ENCODE measurements around the gene MTFP1.

The MTFP1 gene

DNA sequence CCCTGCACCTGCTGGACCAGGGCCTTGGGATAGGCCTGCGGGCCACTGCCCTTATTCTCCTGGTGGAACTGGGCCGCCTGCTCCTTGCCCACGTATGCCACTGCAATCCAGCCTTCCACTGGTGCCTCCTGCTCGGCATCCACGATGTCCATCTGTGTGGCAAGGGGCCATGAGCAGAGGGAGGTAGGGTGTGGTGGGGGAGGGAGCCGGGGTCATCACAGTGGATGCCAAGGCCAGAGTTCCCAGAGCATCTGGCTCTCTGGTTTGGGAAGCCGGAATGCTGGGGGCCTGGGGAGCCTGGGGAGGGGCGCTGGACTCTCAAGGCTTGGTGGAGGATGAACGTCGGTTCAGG, 39.0 kb upstream of the MTFP1 start:
- peak overlapping the region; percentile 78 for H3K4me2 ChIP-seq (ENCODE audit: low read depth, low read length, poor library complexity, severe bottlenecking)
- H4K20me1 ChIP-seq (ENCODE audit: insufficient read depth, low read length, poor library complexity, severe bottlenecking), result no peaks in the 10 kb centered on the region
- H2AFZ ChIP-seq (ENCODE audit: low read length), result no peak overlapping the region
- TF ChIP-seq, protein P1, sequence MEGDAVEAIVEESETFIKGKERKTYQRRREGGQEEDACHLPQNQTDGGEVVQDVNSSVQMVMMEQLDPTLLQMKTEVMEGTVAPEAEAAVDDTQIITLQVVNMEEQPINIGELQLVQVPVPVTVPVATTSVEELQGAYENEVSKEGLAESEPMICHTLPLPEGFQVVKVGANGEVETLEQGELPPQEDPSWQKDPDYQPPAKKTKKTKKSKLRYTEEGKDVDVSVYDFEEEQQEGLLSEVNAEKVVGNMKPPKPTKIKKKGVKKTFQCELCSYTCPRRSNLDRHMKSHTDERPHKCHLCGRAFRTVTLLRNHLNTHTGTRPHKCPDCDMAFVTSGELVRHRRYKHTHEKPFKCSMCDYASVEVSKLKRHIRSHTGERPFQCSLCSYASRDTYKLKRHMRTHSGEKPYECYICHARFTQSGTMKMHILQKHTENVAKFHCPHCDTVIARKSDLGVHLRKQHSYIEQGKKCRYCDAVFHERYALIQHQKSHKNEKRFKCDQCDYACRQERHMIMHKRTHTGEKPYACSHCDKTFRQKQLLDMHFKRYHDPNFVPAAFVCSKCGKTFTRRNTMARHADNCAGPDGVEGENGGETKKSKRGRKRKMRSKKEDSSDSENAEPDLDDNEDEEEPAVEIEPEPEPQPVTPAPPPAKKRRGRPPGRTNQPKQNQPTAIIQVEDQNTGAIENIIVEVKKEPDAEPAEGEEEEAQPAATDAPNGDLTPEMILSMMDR (conservative IDR thresholded peaks at IDR 0.05; ENCODE audit: low read length), result no peak
- no peak for TF ChIP-seq EZH2phosphoT487 (IDR thresholded peaks at IDR 0.05; ENCODE audit: borderline replicate concordance)
- H3K9me3 ChIP-seq (ENCODE audit: insufficient read depth, low read depth, low read length), result no peaks in the 10 kb centered on the region
- no peaks in the 10 kb centered on the region for H3F3A ChIP-seq (ENCODE audit: low read depth)
- H3K9me2 ChIP-seq (replicated peaks; ENCODE audit: low read depth, low read length), result no peaks in the 10 kb centered on the region
- peaks cover 9% of the 10 kb centered on the region; the same call in 1 of the 2 replicates for H3K79me2 ChIP-seq (ENCODE audit: insufficient read depth, low read length)
- H3K4me1 ChIP-seq (ENCODE audit: insufficient read depth, low read length, poor library complexity, severe bottlenecking), result peaks cover 15% of the 10 kb centered on the region
- H3K27me3 ChIP-seq (ENCODE audit: insufficient read depth, low read length, poor library complexity, severe bottlenecking), result no peaks in the 10 kb centered on the region
- no peaks in the 10 kb centered on the region for H3K36me3 ChIP-seq (ENCODE audit: insufficient read depth, low read length)
- peak overlapping the region; percentile 83 for H3K4me3 ChIP-seq (ENCODE audit: low read length, poor library complexity, severe bottlenecking)
- peak overlapping the region; percentile 76 for H3K9ac ChIP-seq (ENCODE audit: low read depth, low read length, poor library complexity, severe bottlenecking)

DNA sequence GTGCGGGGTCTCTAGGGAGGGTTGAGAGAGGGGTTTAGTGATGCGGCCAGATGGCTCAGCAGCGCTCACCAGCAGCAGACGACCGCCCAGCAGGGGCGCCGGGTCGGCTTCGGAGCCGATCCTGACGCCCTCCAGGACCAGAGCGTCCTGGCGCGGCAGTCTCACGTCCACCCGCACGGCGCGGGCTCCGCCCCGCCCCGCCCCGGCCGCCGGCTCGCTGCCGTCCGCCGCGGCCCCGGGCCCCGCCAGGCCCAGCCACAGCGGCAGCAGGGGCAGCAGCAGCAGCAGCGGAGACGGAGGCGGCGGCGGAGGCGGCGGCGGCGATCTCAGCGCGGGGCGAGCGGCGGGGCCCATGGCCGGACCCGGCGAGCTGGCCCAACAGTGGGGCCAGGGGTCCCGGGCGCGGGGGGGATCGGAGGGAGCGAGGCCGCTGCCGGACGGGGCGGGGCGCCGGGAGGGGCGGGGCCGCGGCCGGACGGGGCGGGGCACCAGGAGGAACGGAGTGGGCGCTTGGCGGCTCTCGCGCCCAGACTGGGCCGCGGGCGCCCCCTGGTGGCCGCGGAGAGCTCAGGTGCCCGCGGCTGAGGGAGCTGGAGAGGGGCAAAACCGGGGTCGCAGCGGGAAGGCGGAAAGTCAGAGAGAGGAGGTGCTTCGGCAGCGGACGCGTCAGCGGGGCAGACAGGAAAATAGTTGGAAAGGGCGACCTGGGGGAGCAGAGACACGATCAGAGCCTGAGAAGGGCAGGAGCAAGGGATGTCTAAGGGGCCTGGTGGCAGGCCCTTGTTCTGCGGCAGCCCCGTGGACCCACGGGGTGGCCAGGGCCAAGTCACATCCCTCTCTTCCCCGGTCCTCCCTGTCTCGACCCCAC, 38.4 kb upstream of the MTFP1 start, which contains the start of gene RNF215:
RNF215 (minus strand) TSS at position 452 of the 868 bp plus-strand sequence; CDS start at position 354, 98 bp downstream.
- Histone ChIP-seq H3K79me2 (ENCODE audit: insufficient read depth, low read length) (peaks cover 9% of the 10 kb centered on the region; the same call in 1 of the 2 replicates), H3K4me3 (ENCODE audit: low read length, poor library complexity, severe bottlenecking) (peak within 1 kb of the TSS; percentile 83), H3K4me2 (ENCODE audit: low read depth, low read length, poor library complexity, severe bottlenecking) (peak within 1 kb of the TSS; percentile 78), H3K9me3 (ENCODE audit: insufficient read depth, low read depth, low read length) (no peaks in the 10 kb centered on the region), H4K20me1 (ENCODE audit: insufficient read depth, low read length, poor library complexity, severe bottlenecking) (no peaks in the 10 kb centered on the region), H3K9ac (ENCODE audit: low read depth, low read length, poor library complexity, severe bottlenecking) (peak within 1 kb of the TSS; percentile 76), H3F3A (ENCODE audit: low read depth) (no peaks in the 10 kb centered on the region), H3K36me3 (ENCODE audit: insufficient read depth, low read length) (no peaks in the 10 kb centered on the region), H3K4me1 (ENCODE audit: insufficient read depth, low read length, poor library complexity, severe bottlenecking) (peaks cover 22% of the 10 kb centered on the region), H3K9me2 (replicated peaks; ENCODE audit: low read depth, low read length) (no peaks in the 10 kb centered on the region), H3K27me3 (ENCODE audit: insufficient read depth, low read length, poor library complexity, severe bottlenecking) (no peaks in the 10 kb centered on the region), H2AFZ (ENCODE audit: low read length) (peak within 1 kb of the TSS; percentile 96)
- no peak for TF ChIP-seq EZH2phosphoT487 (IDR thresholded peaks at IDR 0.05; ENCODE audit: borderline replicate concordance)
- TF ChIP-seq, protein P1 (conservative IDR thresholded peaks at IDR 0.05; ENCODE audit: low read length), result peak; percentile 78

DNA sequence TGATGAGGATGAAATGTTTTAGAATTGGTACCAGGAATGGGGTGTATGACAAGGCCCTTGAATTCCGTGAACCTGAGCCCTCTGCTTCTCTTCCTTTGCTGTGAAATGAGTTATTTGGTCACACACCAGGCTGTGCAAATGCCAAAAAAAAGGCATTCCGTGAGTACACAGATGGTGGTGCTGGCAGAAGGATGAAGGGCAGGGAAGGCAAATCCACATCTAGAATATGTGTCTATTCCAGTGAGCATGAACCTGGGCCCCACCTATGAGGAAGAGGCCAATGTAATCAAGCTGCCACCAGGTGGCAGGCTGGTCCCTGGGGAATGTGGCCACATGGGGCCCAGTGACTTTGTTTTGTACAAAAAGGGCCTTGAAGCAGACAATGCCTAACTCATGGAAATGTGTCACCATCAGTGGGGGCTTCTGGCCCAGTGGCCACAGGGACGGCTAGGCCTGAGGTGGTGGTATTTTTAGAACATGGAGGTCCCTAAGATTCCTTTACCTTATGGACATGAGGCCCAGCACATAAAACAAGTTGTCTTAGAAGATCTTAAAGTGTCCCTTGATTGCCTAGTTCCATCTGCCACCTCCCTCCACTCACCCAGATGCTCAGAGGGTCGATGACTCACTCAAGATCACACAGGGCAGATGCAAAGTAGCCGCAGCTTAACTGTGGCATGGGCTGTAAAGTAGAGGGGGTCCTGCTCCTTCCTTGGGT, 34.4 kb upstream of the MTFP1 start:
- Histone ChIP-seq H3K4me3 (ENCODE audit: low read length, poor library complexity, severe bottlenecking) (no peak overlapping the region), H4K20me1 (ENCODE audit: insufficient read depth, low read length, poor library complexity, severe bottlenecking) (no peaks in the 10 kb centered on the region), H3K9ac (ENCODE audit: low read depth, low read length, poor library complexity, severe bottlenecking) (peak overlapping the region; percentile 36), H3K9me3 (ENCODE audit: insufficient read depth, low read depth, low read length) (no peaks in the 10 kb centered on the region), H3K4me2 (ENCODE audit: low read depth, low read length, poor library complexity, severe bottlenecking) (peak overlapping the region; percentile 20), H3K4me1 (ENCODE audit: insufficient read depth, low read length, poor library complexity, severe bottlenecking) (peaks cover 30% of the 10 kb centered on the region), H3K36me3 (ENCODE audit: insufficient read depth, low read length) (no peaks in the 10 kb centered on the region), H2AFZ (ENCODE audit: low read length) (peak overlapping the region; percentile 63), H3K9me2 (replicated peaks; ENCODE audit: low read depth, low read length) (no peaks in the 10 kb centered on the region), H3K27me3 (ENCODE audit: insufficient read depth, low read length, poor library complexity, severe bottlenecking) (no peaks in the 10 kb centered on the region), H3F3A (ENCODE audit: low read depth) (no peaks in the 10 kb centered on the region), H3K79me2 (ENCODE audit: insufficient read depth, low read length) (peaks cover 9% of the 10 kb centered on the region; the same call in 1 of the 2 replicates)
- TF ChIP-seq, protein P1 (conservative IDR thresholded peaks at IDR 0.05; ENCODE audit: low read length), result peak; percentile 87
- TF ChIP-seq EZH2phosphoT487 (IDR thresholded peaks at IDR 0.05; ENCODE audit: borderline replicate concordance), result no peak
